ENCODE data around the gene PDCL2. TPM values are rescaled to one million over a fixed set of nuclear protein-coding genes. Genes with fewer than 3 reads are reported as not detected.

Gene PDCL2
- total and polyA plus RNA-seq, 2 experiments from 2014 or later: not detected

DNA sequence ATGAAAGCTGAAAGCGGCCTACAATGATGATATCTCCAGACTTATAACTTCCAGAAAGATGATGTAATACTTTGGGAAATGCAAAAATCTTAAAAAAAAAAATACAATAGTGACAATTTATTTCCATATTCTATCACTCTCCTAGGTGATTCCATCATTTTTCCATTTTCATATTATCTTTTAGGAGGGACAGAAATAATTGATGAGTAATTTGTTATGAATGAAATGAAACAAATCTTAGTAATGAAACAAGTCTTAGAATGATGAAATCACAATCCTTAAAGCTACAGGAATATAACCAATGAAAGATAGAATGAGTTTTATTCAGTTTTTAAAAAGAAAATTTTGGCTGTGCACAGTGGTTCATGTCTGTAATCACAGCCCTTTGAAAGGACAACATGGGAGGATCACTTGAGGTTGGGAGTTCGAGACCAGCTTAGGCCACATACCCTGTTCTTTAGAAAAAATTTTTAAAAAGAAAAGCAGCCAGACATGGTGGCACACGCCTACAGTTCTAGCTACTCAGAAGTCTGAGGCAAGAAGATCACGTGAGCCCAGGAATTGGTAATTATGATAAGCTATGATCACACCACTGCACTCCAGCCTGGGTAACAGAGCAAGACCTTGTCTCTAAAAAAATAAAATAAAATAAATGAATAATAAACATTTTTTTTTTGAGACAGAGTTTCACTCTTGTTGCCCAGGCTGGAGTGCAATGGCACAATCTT, 67.0 kb downstream of the PDCL2 start:
- TF ChIP-seq EZH2 (IDR thresholded peaks at IDR 0.05; ENCODE audit: insufficient read depth, poor library complexity, severe bottlenecking) (no peak), EZH2phosphoT487 (IDR thresholded peaks at IDR 0.05; ENCODE audit: insufficient read depth, low read depth) (no peak)
- WGBS, 2 experiments (ENCODE audit: low coverage in 1 of 2, low lambda C conversion rate in 2 of 2, missing lambda C conversion rate in 2 of 2): 47 to 57% methylated on average over 4 of the region's 4 CpGs

DNA sequence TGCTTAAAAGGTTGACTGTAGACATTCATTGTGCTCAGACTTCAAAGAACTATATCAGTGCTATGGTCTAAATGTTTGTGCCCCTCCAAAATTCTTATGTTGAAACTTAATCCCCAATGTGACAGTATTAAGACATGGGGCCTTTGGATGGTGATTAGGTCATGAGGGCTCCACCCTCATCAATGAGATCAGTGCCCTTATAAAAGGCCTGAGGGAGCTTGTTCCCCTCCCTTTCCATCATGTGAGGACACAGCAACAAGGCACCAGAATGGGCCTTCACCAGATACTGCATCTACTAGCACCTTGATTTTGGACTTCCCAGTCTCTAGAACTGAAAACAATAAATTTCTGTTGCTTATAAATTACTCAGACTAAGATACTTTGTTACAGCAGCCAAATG, 73.6 kb downstream of the PDCL2 start:
- H3K27ac ChIP-seq: no peak overlapping the region
- no peak overlapping the region for H3K4me3 ChIP-seq
- in situ Hi-C loops (cut with MboI): no loop called here
- H3F3A ChIP-seq (ENCODE audit: insufficient read depth): no peaks in the 10 kb centered on the region
- H3K9me3 ChIP-seq (ENCODE audit: low read depth): no peaks in the 10 kb centered on the region
- H3K27me3 ChIP-seq (replicated peaks; ENCODE audit: insufficient read depth): no peaks in the 10 kb centered on the region
- H3K4me1 ChIP-seq (ENCODE audit: insufficient read depth): no peaks in the 10 kb centered on the region
- TF ChIP-seq EZH2 (IDR thresholded peaks at IDR 0.05; ENCODE audit: insufficient read depth, poor library complexity, severe bottlenecking) (no peak), EZH2phosphoT487 (IDR thresholded peaks at IDR 0.05; ENCODE audit: insufficient read depth, low read depth) (no peak)
- H3K79me2 ChIP-seq (ENCODE audit: insufficient read depth): peaks cover 100% of the 10 kb centered on the region
- H3K36me3 ChIP-seq (ENCODE audit: low read depth): no peaks in the 10 kb centered on the region
- H3K4me2 ChIP-seq (ENCODE audit: unreplicated experiment): no peak overlapping the region
- no peaks in the 10 kb centered on the region for H4K20me1 ChIP-seq (ENCODE audit: insufficient read depth)
- no peak for DNase-seq
- no peak overlapping the region for H2AFZ ChIP-seq
- H3K9me2 ChIP-seq (ENCODE audit: insufficient read depth): no peaks in the 10 kb centered on the region
- no peak overlapping the region for H3K9ac ChIP-seq

More for the DNA sequence above, 67.0 kb downstream of the PDCL2 start:
- Histone ChIP-seq H3K36me3 (ENCODE audit: low read depth) (no peaks in the 10 kb centered on the region), H3K4me2 (ENCODE audit: unreplicated experiment) (peak overlapping the region; percentile 74), H3F3A (ENCODE audit: insufficient read depth) (peaks cover 23% of the 10 kb centered on the region; the same call in 1 of the 2 replicates), H3K9ac (peak overlapping the region; percentile 53), H2AFZ (peak overlapping the region; percentile 58), H3K79me2 (ENCODE audit: insufficient read depth) (peaks cover 95% of the 10 kb centered on the region), H3K9me2 (ENCODE audit: insufficient read depth) (no peaks in the 10 kb centered on the region), H3K9me3 (ENCODE audit: low read depth) (no peaks in the 10 kb centered on the region), H4K20me1 (ENCODE audit: insufficient read depth) (no peaks in the 10 kb centered on the region), H3K27ac (peak overlapping the region; percentile 82), H3K4me1 (ENCODE audit: insufficient read depth) (peaks cover 18% of the 10 kb centered on the region), H3K4me3 (peak overlapping the region; percentile 35), H3K27me3 (replicated peaks; ENCODE audit: insufficient read depth) (no peaks in the 10 kb centered on the region)
- in situ Hi-C loops (cut with MboI): no loop called here
- peak; percentile 62 for DNase-seq

DNA sequence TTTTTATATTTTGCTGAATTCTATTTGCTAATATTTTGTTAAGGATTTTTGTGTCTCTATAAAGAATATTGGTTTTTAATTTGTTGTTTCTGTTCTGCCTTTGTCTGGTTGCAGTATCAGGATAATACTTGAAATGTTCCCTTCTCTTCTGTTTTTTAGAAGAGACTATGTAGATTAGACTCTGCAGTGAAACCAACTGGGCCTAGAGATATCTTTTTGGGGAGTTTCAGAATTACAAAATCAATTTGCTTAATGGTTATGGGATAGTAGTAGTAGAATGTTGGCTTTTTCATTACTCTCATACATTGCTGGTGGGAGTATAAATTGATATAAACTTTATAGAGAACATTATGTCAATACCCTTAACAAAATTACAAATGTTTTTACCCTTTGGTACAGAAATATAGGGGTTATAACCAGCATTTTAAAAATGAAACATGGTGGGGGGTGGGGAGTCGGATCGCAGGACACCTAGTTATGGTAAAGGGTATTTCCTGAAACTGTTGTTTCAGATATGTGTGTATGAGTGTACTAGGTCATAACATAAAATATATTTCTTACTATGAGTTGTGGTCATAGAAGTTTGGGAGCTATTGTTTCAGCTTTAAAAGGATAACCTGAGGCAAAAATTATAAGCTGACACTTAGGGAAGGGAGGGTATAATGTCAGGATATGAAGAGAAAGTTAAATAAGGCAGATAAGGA, 74.4 kb downstream of the PDCL2 start:
- WGBS, 2 experiments (ENCODE audit: low coverage in 1 of 2, low lambda C conversion rate in 2 of 2, missing lambda C conversion rate in 2 of 2): 97 to 100% methylated on average over 2 of the region's 2 CpGs
- H2AFZ ChIP-seq: no peak overlapping the region
- H3K9me3 ChIP-seq (ENCODE audit: low read depth): no peaks in the 10 kb centered on the region
- in situ Hi-C loops (cut with MboI): no loop called here
- H3K4me3 ChIP-seq: no peak overlapping the region
- no peak overlapping the region for H3K9ac ChIP-seq
- TF ChIP-seq EZH2phosphoT487 (IDR thresholded peaks at IDR 0.05; ENCODE audit: insufficient read depth, low read depth): no peak
- no peak for TF ChIP-seq EZH2 (IDR thresholded peaks at IDR 0.05; ENCODE audit: insufficient read depth, poor library complexity, severe bottlenecking)
- DNase-seq: no peak
- H3K4me1 ChIP-seq (ENCODE audit: insufficient read depth): no peaks in the 10 kb centered on the region
- H3K79me2 ChIP-seq (ENCODE audit: insufficient read depth): peaks cover 100% of the 10 kb centered on the region
- no peak overlapping the region for H3K4me2 ChIP-seq (ENCODE audit: unreplicated experiment)
- no peaks in the 10 kb centered on the region for H3K27me3 ChIP-seq (replicated peaks; ENCODE audit: insufficient read depth)
- no peaks in the 10 kb centered on the region for H3F3A ChIP-seq (ENCODE audit: insufficient read depth)
- H3K27ac ChIP-seq: no peak overlapping the region
- H4K20me1 ChIP-seq (ENCODE audit: insufficient read depth): no peaks in the 10 kb centered on the region
- H3K36me3 ChIP-seq (ENCODE audit: low read depth): no peaks in the 10 kb centered on the region
- no peaks in the 10 kb centered on the region for H3K9me2 ChIP-seq (ENCODE audit: insufficient read depth)

DNA sequence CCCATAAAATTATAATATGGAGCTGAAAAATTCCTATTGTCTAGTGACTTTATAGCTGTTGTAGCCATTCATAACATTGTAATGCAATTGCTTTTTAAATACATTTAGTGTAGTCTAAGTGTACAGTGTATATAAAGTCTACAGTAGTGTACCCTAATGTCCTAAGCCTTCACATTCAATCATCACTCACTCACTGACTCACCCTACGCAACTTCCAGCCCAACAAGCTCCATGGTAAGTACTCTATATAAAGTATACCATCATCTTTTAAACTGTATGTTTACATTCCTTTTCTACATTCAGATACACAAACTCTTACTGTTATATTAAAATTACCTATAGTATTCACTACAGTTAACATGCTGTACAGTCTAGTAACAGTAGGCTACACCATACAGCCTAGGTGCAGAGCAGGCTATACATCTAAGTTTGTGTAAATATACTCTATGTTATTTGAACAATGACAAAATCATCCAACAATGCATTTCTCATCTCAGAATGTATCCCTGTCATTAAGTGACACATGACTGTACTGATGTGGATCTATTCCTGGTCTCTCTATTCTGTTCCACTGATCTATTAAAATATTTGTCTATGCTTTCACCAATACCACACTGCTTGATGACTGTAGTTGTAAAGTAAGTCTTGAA, 79.0 kb downstream of the PDCL2 start:
- Histone ChIP-seq H3K9ac (no peak overlapping the region), H3K4me2 (ENCODE audit: unreplicated experiment) (no peak overlapping the region), H3K4me1 (ENCODE audit: insufficient read depth) (peaks cover 10% of the 10 kb centered on the region), H3K9me2 (ENCODE audit: insufficient read depth) (no peaks in the 10 kb centered on the region), H3F3A (ENCODE audit: insufficient read depth) (peaks cover 10% of the 10 kb centered on the region; the same call in 1 of the 2 replicates), H3K9me3 (ENCODE audit: low read depth) (no peaks in the 10 kb centered on the region), H2AFZ (no peak overlapping the region), H3K79me2 (ENCODE audit: insufficient read depth) (peaks cover 95% of the 10 kb centered on the region), H3K27me3 (replicated peaks; ENCODE audit: insufficient read depth) (no peaks in the 10 kb centered on the region), H3K36me3 (ENCODE audit: low read depth) (no peaks in the 10 kb centered on the region), H3K27ac (no peak overlapping the region), H4K20me1 (ENCODE audit: insufficient read depth) (no peaks in the 10 kb centered on the region), H3K4me3 (no peak overlapping the region)
- TF ChIP-seq EZH2phosphoT487 (IDR thresholded peaks at IDR 0.05; ENCODE audit: insufficient read depth, low read depth) (no peak), EZH2 (IDR thresholded peaks at IDR 0.05; ENCODE audit: insufficient read depth, poor library complexity, severe bottlenecking) (no peak)
- WGBS, 2 experiments (ENCODE audit: low coverage in 1 of 2, low lambda C conversion rate in 2 of 2, missing lambda C conversion rate in 2 of 2): 95 to 97% methylated on average over 1 of the region's 1 CpG
- in situ Hi-C loops (cut with MboI): no loop called here
- no peak for DNase-seq
